ENCODE measurements around the gene AAR2.

Gene AAR2

GRCh38 chr20:36261389-36262105 lies 25.3 kb downstream of the AAR2 start:
- Histone ChIP-seq H3K9ac (ENCODE audit: low read length) (no peak overlapping the region), H3K27me3 (replicated peaks; ENCODE audit: control insufficient read depth, insufficient read depth, low read length) (peaks cover 13% of the 10 kb centered on the region), H3K36me3 (ENCODE audit: control insufficient read depth, insufficient read depth, low read length, severe bottlenecking) (peaks cover 7% of the 10 kb centered on the region), H3K4me3 (ENCODE audit: low read length) (no peak overlapping the region), H3K4me1 (ENCODE audit: control insufficient read depth, insufficient read depth, low read length) (no peaks in the 10 kb centered on the region), H3K9me3 (ENCODE audit: control insufficient read depth, low read length) (no peaks in the 10 kb centered on the region)
- DNase-seq (ENCODE audit: low read depth): no peak

DNA sequence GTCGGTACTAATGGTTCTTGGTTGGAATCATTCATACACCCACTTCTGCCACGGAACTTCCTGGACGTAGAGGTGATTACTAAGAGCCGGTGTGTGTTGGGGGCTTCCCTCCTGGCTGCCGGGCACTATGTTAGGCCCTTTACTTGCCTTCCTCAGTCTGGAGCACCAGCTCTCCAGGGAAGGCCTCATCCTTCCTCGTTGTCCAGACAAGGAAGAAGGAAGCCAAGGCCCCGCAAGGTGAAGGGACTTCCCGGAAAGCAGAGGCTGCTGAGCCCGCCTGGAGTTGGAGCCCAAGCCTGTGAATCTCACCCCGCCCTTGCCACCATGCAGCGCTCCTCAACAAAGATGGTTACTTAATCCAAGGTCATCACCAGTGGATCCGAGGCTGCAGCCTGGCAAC lies 26.2 kb downstream of the AAR2 start:
- Histone ChIP-seq H3K36me3 (ENCODE audit: control insufficient read depth, insufficient read depth, low read length, severe bottlenecking) (no peaks in the 10 kb centered on the region), H3K4me3 (ENCODE audit: low read length) (no peak overlapping the region), H3K9ac (ENCODE audit: low read length) (no peak overlapping the region), H3K4me1 (ENCODE audit: control insufficient read depth, insufficient read depth, low read length) (no peaks in the 10 kb centered on the region), H3K9me3 (ENCODE audit: control insufficient read depth, low read length) (no peaks in the 10 kb centered on the region), H3K27me3 (replicated peaks; ENCODE audit: control insufficient read depth, insufficient read depth, low read length) (peaks cover 21% of the 10 kb centered on the region)
- DNase-seq (ENCODE audit: low read depth): no peak

DNA sequence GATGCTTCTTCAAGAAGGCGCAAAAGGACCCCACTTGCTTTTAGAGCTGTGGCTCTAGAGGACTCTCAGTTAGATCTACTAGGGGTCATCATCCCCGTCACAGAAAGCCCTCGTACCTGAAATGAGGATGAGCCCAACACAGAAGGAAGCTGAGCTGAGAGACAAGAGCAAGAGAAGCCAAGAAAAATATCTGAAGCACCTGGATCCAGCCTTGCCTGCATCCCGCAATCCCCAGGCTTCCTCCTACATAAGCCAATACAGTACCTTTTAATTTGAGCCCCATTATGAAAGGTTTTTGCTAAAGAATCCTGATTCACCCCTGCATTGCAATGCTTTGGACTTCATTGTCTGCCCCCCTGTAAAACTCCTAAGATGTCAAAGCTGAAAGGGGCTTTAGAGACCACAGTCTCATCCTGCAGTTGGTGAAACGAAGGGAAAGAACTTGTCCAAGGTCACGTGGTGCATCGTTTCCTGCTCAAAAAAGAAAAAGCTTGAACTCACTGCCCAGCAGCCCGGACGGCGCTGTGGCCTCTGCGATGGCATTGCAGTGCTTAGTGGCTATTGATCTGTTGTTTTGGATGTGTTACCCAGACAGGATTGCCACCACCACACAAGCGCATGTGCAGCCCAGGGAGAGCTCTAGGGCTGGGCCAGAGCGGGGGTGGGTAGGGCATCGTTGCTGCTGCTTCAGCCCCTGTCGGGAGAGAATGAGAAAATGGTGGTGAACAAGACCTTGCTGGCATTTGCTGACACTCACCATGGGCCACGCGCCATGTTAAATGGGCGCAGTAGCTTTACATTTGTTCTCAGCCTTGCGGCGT lies 28.4 kb downstream of the AAR2 start:
- Histone ChIP-seq H3K4me3 (ENCODE audit: low read length) (no peak overlapping the region), H3K4me1 (ENCODE audit: control insufficient read depth, insufficient read depth, low read length) (no peaks in the 10 kb centered on the region), H3K9ac (ENCODE audit: low read length) (no peak overlapping the region), H3K36me3 (ENCODE audit: control insufficient read depth, insufficient read depth, low read length, severe bottlenecking) (no peaks in the 10 kb centered on the region), H3K9me3 (ENCODE audit: control insufficient read depth, low read length) (no peaks in the 10 kb centered on the region), H3K27me3 (replicated peaks; ENCODE audit: control insufficient read depth, insufficient read depth, low read length) (peaks cover 26% of the 10 kb centered on the region)
- DNase-seq (ENCODE audit: low read depth): no peak

DNA sequence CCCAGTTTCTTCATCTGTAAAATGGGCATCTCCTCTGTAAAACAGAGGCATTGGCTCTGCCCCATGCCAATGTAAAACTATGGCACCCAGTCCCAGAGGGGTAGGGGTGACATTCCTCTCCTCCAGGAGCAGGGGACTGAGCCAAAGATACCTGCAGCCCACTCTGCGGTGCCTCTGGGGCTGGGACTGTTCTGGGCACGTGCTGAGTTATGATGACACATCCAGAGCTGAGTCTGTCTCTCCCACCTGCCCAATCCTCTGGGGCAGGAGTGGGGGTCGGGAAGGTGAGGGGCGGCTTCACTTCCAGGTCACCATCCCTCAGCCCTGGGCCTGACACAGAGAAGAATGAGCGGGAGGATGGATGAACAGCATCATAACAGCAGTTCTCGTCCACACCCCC lies 29.9 kb downstream of the AAR2 start:
- H3K9ac ChIP-seq (ENCODE audit: low read length): no peak overlapping the region
- H3K36me3 ChIP-seq (ENCODE audit: control insufficient read depth, insufficient read depth, low read length, severe bottlenecking): no peaks in the 10 kb centered on the region
- no peak overlapping the region for H3K4me3 ChIP-seq (ENCODE audit: low read length)
- H3K27me3 ChIP-seq (replicated peaks; ENCODE audit: control insufficient read depth, insufficient read depth, low read length): peaks cover 26% of the 10 kb centered on the region
- DNase-seq (ENCODE audit: low read depth): no peak
- H3K9me3 ChIP-seq (ENCODE audit: control insufficient read depth, low read length): no peaks in the 10 kb centered on the region
- no peaks in the 10 kb centered on the region for H3K4me1 ChIP-seq (ENCODE audit: control insufficient read depth, insufficient read depth, low read length)

- Histone ChIP-seq H3K36me3 (ENCODE audit: control insufficient read depth, insufficient read depth, low read length, severe bottlenecking) (no peaks in the 10 kb centered on the region), H3K4me1 (ENCODE audit: control insufficient read depth, insufficient read depth, low read length) (no peaks in the 10 kb centered on the region), H3K9ac (ENCODE audit: low read length) (no peak overlapping the region), H3K27me3 (replicated peaks; ENCODE audit: control insufficient read depth, insufficient read depth, low read length) (peaks cover 32% of the 10 kb centered on the region), H3K4me3 (ENCODE audit: low read length) (no peak overlapping the region), H3K9me3 (ENCODE audit: control insufficient read depth, low read length) (no peaks in the 10 kb centered on the region)
- no peak for DNase-seq (ENCODE audit: low read depth)
These were observed 31.5 kb downstream of the AAR2 start for GRCh38 chr20:36267605-36268381.

DNA sequence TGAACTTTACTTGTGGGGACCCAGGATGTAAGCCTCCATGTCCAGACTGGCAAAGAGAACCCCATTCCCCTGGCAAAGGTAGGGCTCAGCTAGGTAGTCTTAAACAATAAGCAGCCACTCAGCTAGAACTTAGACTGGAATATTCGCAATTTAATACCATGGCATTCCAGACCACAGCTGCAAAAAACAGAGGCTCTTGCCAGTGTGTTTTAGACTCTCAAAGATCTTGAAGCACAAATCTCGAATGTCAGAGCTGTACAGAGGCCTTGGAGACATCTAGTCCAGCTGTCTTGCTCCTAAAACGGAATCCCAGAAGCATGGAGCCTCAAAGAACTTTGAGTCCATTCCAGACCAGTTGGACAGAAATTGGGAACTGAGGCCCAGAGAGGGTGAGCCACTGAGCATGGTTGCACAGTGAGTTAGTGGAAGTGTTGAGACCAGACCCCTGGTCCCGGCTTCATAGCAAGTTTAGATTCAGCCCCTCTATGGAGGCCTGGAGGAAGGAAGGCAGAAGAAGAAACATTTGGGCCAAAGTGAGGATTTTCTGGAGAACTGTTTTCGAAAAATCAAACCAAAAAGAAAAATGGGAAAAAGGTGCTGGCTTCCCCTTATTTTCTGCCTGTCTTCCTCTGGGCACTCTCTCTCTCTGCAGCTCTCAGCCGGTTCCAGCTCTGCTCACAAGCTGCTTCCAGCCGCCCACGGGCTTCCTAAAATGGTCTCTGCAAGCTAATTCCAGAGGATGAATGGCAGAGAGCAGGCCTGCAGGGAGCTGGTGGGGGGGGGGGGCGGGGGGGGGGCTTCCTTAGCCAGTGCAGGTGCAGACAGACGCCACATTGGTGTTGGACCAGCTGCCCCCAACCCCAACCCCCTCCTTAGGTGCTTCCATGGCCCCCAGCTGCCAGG lies 32.4 kb downstream of the AAR2 start:
- Histone ChIP-seq H3K4me1 (ENCODE audit: control insufficient read depth, insufficient read depth, low read length) (no peaks in the 10 kb centered on the region), H3K36me3 (ENCODE audit: control insufficient read depth, insufficient read depth, low read length, severe bottlenecking) (no peaks in the 10 kb centered on the region), H3K9me3 (ENCODE audit: control insufficient read depth, low read length) (no peaks in the 10 kb centered on the region), H3K27me3 (replicated peaks; ENCODE audit: control insufficient read depth, insufficient read depth, low read length) (peaks cover 37% of the 10 kb centered on the region), H3K4me3 (ENCODE audit: low read length) (no peak overlapping the region), H3K9ac (ENCODE audit: low read length) (no peak overlapping the region)
- peak; percentile 10 for DNase-seq (ENCODE audit: low read depth)

DNA sequence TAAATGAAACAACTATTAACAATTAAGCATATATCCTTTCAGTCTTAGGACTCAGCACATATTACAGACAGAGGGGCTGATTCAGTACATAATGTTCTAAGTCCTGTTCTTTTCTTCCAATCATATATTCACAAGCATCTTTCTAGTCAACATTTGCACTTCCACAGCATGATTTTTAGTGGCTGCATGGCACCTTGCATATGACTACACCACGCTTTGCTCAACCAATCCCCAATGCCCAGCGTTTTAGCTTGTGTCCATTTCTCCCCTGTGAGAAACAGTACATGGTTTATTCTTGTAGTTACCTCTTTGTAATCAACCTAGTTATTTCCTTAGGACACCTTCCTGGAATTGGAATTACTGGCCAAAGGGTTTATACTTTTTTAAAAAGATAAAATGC lies 33.2 kb downstream of the AAR2 start:
- no peaks in the 10 kb centered on the region for H3K36me3 ChIP-seq (ENCODE audit: control insufficient read depth, insufficient read depth, low read length, severe bottlenecking)
- H3K4me3 ChIP-seq (ENCODE audit: low read length): no peak overlapping the region
- peaks cover 37% of the 10 kb centered on the region for H3K27me3 ChIP-seq (replicated peaks; ENCODE audit: control insufficient read depth, insufficient read depth, low read length)
- no peaks in the 10 kb centered on the region for H3K9me3 ChIP-seq (ENCODE audit: control insufficient read depth, low read length)
- no peak overlapping the region for H3K9ac ChIP-seq (ENCODE audit: low read length)
- DNase-seq (ENCODE audit: low read depth): no peak
- H3K4me1 ChIP-seq (ENCODE audit: control insufficient read depth, insufficient read depth, low read length): no peaks in the 10 kb centered on the region

DNA sequence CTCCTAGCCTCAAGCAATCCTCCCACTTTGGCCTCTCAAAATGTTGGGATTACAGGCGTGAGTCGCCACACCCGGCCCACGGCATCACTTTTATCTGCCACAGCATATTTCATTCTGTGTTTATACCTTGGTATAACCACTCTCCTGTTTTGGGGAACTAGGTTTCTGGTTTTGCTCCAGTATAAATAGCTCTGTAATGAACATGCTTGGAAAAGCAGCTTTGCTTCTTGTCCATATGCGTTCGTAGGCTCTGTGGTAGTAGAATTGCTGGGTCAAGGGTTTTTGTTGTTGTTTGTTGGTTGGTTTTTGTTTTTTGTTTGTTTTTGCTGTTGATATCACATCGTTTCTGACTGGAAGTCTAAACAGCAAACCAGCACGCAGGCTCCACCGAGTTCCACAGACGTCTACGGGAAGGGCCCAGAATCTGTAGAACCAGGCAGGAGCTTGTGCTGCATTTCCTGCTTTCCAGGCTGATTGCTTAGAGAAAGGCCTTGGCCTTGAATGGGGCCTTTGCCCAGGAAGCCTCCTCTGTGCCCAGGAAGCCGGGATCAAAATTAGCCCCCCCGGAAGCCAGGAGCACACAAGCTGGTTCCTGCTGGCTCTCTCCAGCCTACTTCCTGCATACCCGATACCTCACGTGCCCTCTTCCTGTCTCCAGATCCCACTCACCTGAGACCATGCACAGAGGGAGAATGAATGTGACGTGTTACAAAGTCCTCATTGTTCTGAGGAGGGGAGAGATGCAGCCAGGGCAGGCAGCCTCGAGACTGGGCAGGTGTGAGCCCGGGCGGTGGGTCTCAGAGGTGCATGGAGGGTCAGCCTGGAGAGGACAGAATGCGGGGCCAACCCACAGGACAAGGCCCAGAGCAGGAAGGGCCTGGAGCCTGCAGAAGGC lies 34.7 kb downstream of the AAR2 start:
- H3K9ac ChIP-seq (ENCODE audit: low read length): no peak overlapping the region
- H3K27me3 ChIP-seq (replicated peaks; ENCODE audit: control insufficient read depth, insufficient read depth, low read length): peaks cover 47% of the 10 kb centered on the region
- H3K4me3 ChIP-seq (ENCODE audit: low read length): no peak overlapping the region
- H3K9me3 ChIP-seq (ENCODE audit: control insufficient read depth, low read length): no peaks in the 10 kb centered on the region
- H3K4me1 ChIP-seq (ENCODE audit: control insufficient read depth, insufficient read depth, low read length): no peaks in the 10 kb centered on the region
- no peaks in the 10 kb centered on the region for H3K36me3 ChIP-seq (ENCODE audit: control insufficient read depth, insufficient read depth, low read length, severe bottlenecking)
- no peak for DNase-seq (ENCODE audit: low read depth)

DNA sequence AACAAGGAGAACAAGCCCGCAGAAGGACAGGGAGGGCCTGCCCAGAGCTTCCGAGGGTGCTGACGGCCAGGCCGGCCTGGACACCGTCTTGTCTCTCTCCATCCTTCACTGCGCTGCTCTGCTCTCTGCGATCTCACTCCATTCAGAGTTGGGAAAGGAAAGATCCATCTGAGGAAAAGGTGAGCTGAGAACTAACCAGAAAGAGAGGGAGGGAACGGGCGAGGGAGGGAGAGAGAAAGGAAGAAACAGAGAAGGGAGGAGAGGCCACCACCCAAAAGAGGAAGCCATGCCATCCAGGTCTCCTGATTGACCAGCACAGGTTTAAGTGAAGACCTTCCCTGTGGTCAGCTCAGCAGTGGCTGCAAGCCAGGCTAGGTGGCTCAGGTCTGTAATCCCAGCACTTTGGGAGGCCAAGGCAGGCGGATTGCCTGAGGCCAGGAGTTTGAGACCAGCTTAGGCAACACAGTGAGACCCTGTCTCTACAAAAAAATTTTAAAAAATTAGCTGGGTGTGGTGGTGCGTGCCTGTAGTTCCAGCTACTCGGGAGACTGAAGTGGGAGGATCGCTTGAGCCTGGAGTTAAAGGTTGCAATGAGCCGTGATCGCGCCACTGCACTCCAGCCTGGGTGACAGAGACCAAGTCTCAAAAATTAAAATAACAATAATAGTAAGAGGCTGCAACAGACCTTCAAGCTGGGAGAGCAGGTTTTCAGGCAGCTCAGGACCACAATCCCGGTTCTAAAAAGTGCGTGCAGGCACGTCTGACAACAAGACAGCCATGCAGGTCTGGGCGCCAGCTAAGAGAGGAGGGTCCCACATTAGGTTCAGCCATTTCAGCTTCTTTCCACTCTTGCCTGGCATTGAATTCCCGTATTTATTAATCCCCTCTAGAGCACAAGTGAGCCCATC lies 35.6 kb downstream of the AAR2 start:
- Histone ChIP-seq H3K27me3 (replicated peaks; ENCODE audit: control insufficient read depth, insufficient read depth, low read length) (peaks cover 50% of the 10 kb centered on the region), H3K36me3 (ENCODE audit: control insufficient read depth, insufficient read depth, low read length, severe bottlenecking) (no peaks in the 10 kb centered on the region), H3K4me3 (ENCODE audit: low read length) (no peak overlapping the region), H3K4me1 (ENCODE audit: control insufficient read depth, insufficient read depth, low read length) (no peaks in the 10 kb centered on the region), H3K9ac (ENCODE audit: low read length) (no peak overlapping the region), H3K9me3 (ENCODE audit: control insufficient read depth, low read length) (no peaks in the 10 kb centered on the region)
- no peak for DNase-seq (ENCODE audit: low read depth)
